Measurements from ENCODE around the gene PPIA. TPM values are rescaled to one million over a fixed set of nuclear protein-coding genes. Genes with fewer than 3 reads are reported as not detected.

Gene PPIA
- total RNA-seq, 2 donors from 2014 or later = 352 to 366 TPM

DNA sequence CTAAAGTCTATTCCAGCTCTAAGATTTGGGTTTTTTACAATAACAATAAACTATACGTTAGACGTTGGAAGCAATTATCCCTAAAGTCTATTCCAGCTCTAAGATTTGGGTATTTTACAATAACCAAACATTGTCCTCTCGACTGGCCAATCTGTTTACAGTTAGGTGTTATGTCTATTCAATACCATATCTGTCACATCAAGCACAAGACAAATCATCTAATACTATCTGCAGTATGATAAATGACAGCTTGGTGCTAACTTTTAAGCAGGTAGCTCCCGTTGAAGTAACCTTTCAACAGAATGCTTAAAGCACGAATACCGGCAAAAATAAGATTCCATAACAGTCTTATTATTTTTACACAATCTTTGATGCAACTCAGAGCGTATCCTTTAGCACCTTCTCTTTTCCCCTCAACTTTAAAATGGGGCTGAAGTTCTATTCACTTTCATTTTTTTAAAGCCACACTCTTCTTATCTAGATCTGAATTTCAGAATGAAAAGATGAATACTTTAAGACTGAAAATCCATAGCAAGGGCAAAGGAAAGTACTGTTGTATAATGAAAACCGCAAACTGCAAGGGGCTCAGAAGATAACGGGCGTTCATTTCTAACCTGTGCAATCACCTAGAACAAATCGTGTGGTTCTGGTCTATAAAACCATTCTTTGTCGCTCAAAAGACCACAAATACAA is 50.5 kb downstream of the PPIA start:
- no peaks in the 10 kb centered on the region for H3K9me3 ChIP-seq
- H3K4me3 ChIP-seq = peak overlapping the region; percentile 46 to 63
- TF ChIP-seq POLR2A (IDR thresholded peaks at IDR 0.05) = no peak
- TF ChIP-seq, protein P1, sequence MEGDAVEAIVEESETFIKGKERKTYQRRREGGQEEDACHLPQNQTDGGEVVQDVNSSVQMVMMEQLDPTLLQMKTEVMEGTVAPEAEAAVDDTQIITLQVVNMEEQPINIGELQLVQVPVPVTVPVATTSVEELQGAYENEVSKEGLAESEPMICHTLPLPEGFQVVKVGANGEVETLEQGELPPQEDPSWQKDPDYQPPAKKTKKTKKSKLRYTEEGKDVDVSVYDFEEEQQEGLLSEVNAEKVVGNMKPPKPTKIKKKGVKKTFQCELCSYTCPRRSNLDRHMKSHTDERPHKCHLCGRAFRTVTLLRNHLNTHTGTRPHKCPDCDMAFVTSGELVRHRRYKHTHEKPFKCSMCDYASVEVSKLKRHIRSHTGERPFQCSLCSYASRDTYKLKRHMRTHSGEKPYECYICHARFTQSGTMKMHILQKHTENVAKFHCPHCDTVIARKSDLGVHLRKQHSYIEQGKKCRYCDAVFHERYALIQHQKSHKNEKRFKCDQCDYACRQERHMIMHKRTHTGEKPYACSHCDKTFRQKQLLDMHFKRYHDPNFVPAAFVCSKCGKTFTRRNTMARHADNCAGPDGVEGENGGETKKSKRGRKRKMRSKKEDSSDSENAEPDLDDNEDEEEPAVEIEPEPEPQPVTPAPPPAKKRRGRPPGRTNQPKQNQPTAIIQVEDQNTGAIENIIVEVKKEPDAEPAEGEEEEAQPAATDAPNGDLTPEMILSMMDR (IDR thresholded peaks at IDR 0.05) = no peak
- ATAC-seq = no peak
- no peak for DNase-seq
- no peaks in the 10 kb centered on the region for H3K36me3 ChIP-seq (replicated peaks in 1 of 2; ENCODE audit: insufficient read depth in 1 of 2, low read depth in 2 of 2)
- peak overlapping the region; percentile 95 to 99 (median 96) for H3K27ac ChIP-seq
- no peaks in the 10 kb centered on the region for H3K27me3 ChIP-seq
- intact Hi-C loops (cut with DNase I) = no loop called here
- 0 to 1% methylated on average over 12 of the region's 12 CpGs for WGBS, 2 donors
- peaks cover 28% of the 10 kb centered on the region for H3K4me1 ChIP-seq

DNA sequence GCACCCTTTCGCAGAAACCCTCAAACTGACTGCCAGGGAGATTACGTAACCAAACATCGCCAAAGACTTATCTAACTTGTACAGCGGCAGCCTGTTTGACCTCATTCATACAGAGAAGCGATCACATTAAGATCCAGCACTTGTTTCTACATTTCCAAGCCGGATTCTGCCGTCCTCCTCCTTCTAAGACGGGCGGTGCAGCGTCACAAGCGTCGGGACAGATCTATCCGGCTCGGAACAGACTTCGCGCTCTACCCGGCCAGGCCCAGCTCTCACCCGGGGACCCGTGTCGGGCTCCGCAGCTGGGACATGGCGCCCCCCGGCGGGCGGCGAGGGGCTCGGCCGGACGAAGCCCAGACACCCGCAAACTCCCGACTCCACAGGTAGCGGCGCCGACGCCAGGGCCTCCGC is 51.0 kb downstream of the PPIA start:
- no peaks in the 10 kb centered on the region for H3K9me3 ChIP-seq

DNA sequence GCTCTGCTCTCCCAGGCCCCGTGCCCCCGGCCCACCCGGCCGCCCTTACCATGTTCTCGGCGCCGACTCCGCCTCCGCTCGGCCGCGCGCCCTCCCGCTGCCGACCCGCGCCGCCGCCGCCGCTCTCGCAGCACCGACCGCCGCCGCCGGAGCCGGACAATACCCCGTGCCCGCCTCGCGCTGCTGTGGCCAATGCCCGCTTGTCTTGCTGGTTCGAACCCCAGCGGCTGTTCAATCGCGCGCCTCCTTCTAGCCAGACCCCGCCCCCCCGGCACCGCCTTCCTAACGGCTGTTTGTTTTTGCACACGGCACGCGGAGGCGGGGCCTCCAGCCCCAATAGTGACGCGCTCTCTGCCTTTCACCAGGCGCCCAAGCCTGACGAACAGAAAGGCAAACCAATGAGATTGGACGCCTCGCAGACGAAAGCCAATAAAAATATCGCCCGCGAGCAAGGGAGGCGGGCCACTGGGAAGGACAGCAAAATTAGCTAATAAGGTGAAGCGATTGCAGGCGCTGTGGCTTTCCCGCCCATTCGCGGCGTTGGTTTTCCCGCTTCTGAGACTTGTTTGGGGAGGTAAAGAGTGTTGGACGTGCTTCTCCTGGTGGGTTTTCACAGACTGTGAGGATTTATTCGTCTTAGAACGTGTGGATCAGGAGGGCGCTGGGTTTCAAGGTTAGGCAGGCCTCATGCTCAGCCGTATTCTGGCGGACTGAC is 51.6 kb downstream of the PPIA start, which contains the start of gene H2AZ2:
TSS of gene H2AZ2 (minus strand) at position 168 of the 715 bp plus-strand sequence. CDS start at position 52, 116 bp downstream.
- H3K27ac ChIP-seq = peak within 1 kb of the TSS; percentile 95 to 99 (median 96)

More for the DNA sequence above, 51.0 kb downstream of the PPIA start:
- no peaks in the 10 kb centered on the region for H3K36me3 ChIP-seq (replicated peaks in 1 of 2; ENCODE audit: insufficient read depth in 1 of 2, low read depth in 2 of 2)
- H3K4me3 ChIP-seq = peak overlapping the region; percentile 46 to 63
- peak; percentile 75 for ATAC-seq
- peak; percentile 83 to 88 (median 86) for DNase-seq
- H3K27me3 ChIP-seq = no peaks in the 10 kb centered on the region
- H3K4me1 ChIP-seq = peaks cover 25% of the 10 kb centered on the region
- intact Hi-C loops (cut with DNase I) = no loop called here
- TF ChIP-seq, protein P1 (IDR thresholded peaks at IDR 0.05) = peak; percentile 68 to 93 (median 87)
- TF ChIP-seq POLR2A (IDR thresholded peaks at IDR 0.05) = peak in 2 of 3 donors; percentile 61 to 70
- H3K27ac ChIP-seq = peak overlapping the region; percentile 95 to 99 (median 96)
- 0% methylated on average over 4 to 30 of the region's 36 CpGs for whole genome bisulfite sequencing, 2 donors

DNA sequence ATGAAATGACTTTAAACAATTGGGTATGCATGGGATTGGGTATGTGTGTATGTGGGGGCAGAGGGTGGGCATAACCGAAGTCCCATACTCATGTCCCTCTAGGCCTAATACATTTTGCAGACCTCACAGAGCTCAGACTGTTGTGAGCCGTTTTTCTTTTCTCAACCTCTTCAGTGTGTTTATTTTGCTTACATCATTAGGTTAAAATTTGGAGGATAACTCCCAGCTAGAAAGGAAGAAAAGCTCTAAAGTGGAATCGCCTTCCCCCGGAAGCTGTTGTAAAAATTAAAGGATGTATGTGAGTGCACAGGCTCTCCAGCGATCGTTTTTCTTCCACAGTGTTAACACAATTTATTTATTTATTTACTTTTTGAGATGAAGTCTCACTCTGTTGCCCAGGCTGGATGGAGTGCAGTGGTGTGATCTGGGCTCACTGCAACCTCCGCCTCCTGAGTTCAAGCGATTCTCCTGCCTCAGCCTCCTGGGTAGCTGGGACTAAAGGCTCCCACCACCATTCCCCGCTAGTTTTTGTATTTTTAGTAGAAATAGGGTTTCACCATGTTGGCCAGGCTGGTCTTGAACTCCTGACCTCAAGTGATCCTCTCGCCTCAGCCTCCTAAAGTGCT is 52.9 kb downstream of the PPIA start:
- Histone ChIP-seq H3K9me3 (no peaks in the 10 kb centered on the region), H3K27me3 (no peaks in the 10 kb centered on the region), H3K27ac (peak overlapping the region in 1 of 4 donors; percentile 95), H3K4me1 (peaks cover 15% of the 10 kb centered on the region), H3K4me3 (no peak overlapping the region), H3K36me3 (replicated peaks in 1 of 2; ENCODE audit: insufficient read depth in 1 of 2, low read depth in 2 of 2) (no peaks in the 10 kb centered on the region)
- no peak for TF ChIP-seq POLR2A (IDR thresholded peaks at IDR 0.05)
- TF ChIP-seq, protein P1 (IDR thresholded peaks at IDR 0.05) = no peak
- DNase-seq = no peak
- WGBS, 2 donors = 68 to 75% methylated on average over 10 of the region's 10 CpGs
- no peak for ATAC-seq
- intact Hi-C loops (cut with DNase I) = no loop called here

More for the DNA sequence above, 51.6 kb downstream of the PPIA start, which contains the start of gene H2AZ2:
- Histone ChIP-seq H3K9me3 (no peaks in the 10 kb centered on the region), H3K36me3 (replicated peaks in 1 of 2; ENCODE audit: insufficient read depth in 1 of 2, low read depth in 2 of 2) (no peaks in the 10 kb centered on the region), H3K4me3 (peak within 1 kb of the TSS; percentile 54 to 63), H3K4me1 (peaks cover 21% of the 10 kb centered on the region), H3K27me3 (no peaks in the 10 kb centered on the region)
- peak; percentile 100 for DNase-seq
- 0% methylated on average over 25 to 68 of the region's 70 CpGs for WGBS, 2 donors
- peak; percentile 94 for ATAC-seq
- intact Hi-C loops (cut with DNase I) = no loop called here
- TF ChIP-seq POLR2A (IDR thresholded peaks at IDR 0.05) = peak; percentile 75 to 84 (median 82)
- TF ChIP-seq, protein P1 (IDR thresholded peaks at IDR 0.05) = peak in 1 of 7 experiments; percentile 4
